Measurements from ENCODE around the gene UPF1. TPM values are rescaled to one million over a fixed set of nuclear protein-coding genes. Genes with fewer than 3 reads are reported as not detected.

The UPF1 gene
- polyA plus RNA-seq, 1 of the 3 experiments (the other 2 are of a cell fraction), result 33.3 TPM

DNA sequence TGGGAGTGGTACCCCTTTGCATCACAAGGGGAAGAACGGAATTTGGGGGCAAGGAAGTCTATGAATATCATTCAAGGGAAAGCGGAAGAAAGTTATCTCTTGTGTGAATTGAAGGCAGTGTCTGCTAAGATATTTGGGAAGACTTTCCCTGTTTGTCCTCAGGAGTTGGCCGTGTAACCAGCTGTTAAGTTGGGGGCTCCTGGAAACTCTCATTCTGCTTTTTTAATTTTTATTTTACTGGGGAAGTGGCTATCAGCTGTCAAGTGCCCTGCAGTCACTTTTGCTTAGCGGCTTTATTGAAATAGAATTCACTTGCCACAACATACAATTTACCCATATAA lies 2.9 kb downstream of the UPF1 start (continued):
- TF ChIP-seq, protein P1, sequence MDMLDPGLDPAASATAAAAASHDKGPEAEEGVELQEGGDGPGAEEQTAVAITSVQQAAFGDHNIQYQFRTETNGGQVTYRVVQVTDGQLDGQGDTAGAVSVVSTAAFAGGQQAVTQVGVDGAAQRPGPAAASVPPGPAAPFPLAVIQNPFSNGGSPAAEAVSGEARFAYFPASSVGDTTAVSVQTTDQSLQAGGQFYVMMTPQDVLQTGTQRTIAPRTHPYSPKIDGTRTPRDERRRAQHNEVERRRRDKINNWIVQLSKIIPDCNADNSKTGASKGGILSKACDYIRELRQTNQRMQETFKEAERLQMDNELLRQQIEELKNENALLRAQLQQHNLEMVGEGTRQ (IDR thresholded peaks at IDR 0.05; ENCODE audit: borderline replicate concordance, low read depth, low read length), result no peak

DNA sequence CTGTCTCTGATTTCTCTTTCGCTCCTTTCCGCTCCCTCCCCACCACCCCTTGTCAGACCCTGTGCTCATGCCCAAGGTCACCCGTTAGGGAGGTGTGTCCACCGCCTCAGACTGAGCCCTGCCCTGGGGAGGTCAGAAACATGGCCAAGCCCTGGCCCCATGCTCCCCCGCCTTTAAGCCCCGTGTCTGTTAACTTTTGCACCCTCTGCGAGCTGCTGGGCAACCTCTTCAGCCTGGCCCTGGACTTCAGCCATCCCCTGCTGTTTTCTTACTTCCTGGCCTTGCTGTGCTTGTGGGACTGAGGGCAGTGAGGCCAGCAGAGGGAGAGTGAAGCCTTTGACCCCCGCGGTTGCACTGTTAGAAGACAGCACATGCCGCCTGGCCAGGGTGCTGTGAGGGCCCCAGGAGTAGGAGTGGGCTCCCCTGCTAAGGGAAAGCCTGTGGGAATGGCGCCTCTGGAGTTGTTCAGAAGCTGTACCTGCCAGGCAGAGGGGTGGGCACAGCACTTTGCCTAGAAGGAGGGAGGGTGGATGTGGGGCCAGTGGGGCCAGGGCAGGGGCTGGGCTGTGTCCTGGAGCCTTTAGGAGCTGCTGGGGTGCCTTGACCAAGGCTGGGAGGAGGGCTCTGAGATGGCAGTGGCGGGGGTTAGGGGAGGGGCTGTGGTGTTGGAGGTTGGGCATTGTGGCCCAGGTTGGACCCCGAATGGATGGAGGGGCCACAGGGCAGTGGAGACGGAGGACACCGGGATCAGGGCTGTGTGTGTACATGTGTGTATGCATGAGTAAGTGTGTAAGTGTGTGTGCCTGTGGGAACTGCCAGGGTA lies 7.9 kb downstream of the UPF1 start:
- H3K27me3 ChIP-seq (ENCODE audit: insufficient read depth), result no peaks in the 10 kb centered on the region
- H4K20me1 ChIP-seq (ENCODE audit: insufficient read depth), result peaks cover 100% of the 10 kb centered on the region
- ChIA-PET POLR2A (interaction anchor here (1.6 kb wide), 1 partner anchor 8 kb away, joined by 4 read pairs; the partner anchor contains the start of gene UPF1), CTCF (interaction anchor here (0.6 to 12.6 kb wide), 5 partner anchors 8 to 459 kb away, joined by 3 to 234 read pairs (median 17); partner anchors contain the start of genes REX1BD and UPF1)
- H3K9ac ChIP-seq, result no peak overlapping the region
- H3K4me3 ChIP-seq (ENCODE audit: low read depth in 2 of 2, low read length in 1 of 2), result no peak overlapping the region
- no peaks in the 10 kb centered on the region for H3K9me2 ChIP-seq
- H3K9me3 ChIP-seq, result no peaks in the 10 kb centered on the region
- no peak overlapping the region for H3K4me2 ChIP-seq
- peaks cover 100% of the 10 kb centered on the region for H3K79me2 ChIP-seq (ENCODE audit: insufficient read depth)
- H3K27ac ChIP-seq (ENCODE audit: low read depth in 2 of 2, low read length in 1 of 2), result no peak overlapping the region; a peak in 1 of 4 replicates
- peaks cover 8% of the 10 kb centered on the region for H3F3A ChIP-seq (replicated peaks; ENCODE audit: insufficient read depth)
- peaks cover 3 to 23% of the 10 kb centered on the region in 2 experiments; a peak in 2 of 4 replicates for H3K4me1 ChIP-seq (ENCODE audit: control insufficient read depth in 1 of 2, insufficient read depth in 2 of 2, low read depth in 1 of 2, low read length in 1 of 2)
- TF ChIP-seq SMC3 (IDR thresholded peaks at IDR 0.05; ENCODE audit: low read depth, low read length) (no peak), JUND (IDR thresholded peaks at IDR 0.05) (no peak), EZH2phosphoT487 (IDR thresholded peaks at IDR 0.05; ENCODE audit: borderline replicate concordance, low read depth) (no peak), EP300 (IDR thresholded peaks at IDR 0.05; ENCODE audit: borderline replicate concordance in 1 of 2, low read depth in 1 of 2, low read length in 1 of 2) (no peak), MXI1 (IDR thresholded peaks at IDR 0.05; ENCODE audit: low read depth, low read length) (no peak), ELF1 (IDR thresholded peaks at IDR 0.05) (no peak), TAF1 (IDR thresholded peaks at IDR 0.05; ENCODE audit: borderline replicate concordance, low read depth, low read length) (no peak), NFIC (IDR thresholded peaks at IDR 0.05; ENCODE audit: borderline replicate concordance) (no peak)
- TF ChIP-seq, protein P2, sequence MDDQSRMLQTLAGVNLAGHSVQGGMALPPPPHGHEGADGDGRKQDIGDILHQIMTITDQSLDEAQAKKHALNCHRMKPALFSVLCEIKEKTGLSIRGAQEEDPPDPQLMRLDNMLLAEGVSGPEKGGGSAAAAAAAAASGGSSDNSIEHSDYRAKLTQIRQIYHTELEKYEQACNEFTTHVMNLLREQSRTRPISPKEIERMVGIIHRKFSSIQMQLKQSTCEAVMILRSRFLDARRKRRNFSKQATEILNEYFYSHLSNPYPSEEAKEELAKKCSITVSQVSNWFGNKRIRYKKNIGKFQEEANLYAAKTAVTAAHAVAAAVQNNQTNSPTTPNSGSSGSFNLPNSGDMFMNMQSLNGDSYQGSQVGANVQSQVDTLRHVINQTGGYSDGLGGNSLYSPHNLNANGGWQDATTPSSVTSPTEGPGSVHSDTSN (IDR thresholded peaks at IDR 0.05), result no peak
- TF ChIP-seq, protein P3, sequence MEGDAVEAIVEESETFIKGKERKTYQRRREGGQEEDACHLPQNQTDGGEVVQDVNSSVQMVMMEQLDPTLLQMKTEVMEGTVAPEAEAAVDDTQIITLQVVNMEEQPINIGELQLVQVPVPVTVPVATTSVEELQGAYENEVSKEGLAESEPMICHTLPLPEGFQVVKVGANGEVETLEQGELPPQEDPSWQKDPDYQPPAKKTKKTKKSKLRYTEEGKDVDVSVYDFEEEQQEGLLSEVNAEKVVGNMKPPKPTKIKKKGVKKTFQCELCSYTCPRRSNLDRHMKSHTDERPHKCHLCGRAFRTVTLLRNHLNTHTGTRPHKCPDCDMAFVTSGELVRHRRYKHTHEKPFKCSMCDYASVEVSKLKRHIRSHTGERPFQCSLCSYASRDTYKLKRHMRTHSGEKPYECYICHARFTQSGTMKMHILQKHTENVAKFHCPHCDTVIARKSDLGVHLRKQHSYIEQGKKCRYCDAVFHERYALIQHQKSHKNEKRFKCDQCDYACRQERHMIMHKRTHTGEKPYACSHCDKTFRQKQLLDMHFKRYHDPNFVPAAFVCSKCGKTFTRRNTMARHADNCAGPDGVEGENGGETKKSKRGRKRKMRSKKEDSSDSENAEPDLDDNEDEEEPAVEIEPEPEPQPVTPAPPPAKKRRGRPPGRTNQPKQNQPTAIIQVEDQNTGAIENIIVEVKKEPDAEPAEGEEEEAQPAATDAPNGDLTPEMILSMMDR (IDR thresholded peaks at IDR 0.05), result no peak
- 93% methylated on average over 15 of the region's 15 CpGs for WGBS (ENCODE audit: low lambda C conversion rate)
- peaks cover 5 to 6% of the 10 kb centered on the region in 2 experiments for H3K36me3 ChIP-seq (replicated peaks in 1 of 2; ENCODE audit: control insufficient read depth in 1 of 2, insufficient read depth in 2 of 2, low read length in 1 of 2)
- DNase-seq, result no peak
- no peak overlapping the region for H2AFZ ChIP-seq (ENCODE audit: low read depth)

Data from SK-N-SH (cell line).